ENCODE measurements around the gene PALD1.

The PALD1 gene

GRCh38 chr10:70536196-70536861, 57.8 kb downstream of the PALD1 start:
- no peak overlapping the region for H3K4me3 ChIP-seq (ENCODE audit: low read length)
- no peak for TF ChIP-seq CTCF (conservative IDR thresholded peaks at IDR 0.05; ENCODE audit: low read depth, low read length)
- DNase-seq (ENCODE audit: low read depth): no peak

DNA sequence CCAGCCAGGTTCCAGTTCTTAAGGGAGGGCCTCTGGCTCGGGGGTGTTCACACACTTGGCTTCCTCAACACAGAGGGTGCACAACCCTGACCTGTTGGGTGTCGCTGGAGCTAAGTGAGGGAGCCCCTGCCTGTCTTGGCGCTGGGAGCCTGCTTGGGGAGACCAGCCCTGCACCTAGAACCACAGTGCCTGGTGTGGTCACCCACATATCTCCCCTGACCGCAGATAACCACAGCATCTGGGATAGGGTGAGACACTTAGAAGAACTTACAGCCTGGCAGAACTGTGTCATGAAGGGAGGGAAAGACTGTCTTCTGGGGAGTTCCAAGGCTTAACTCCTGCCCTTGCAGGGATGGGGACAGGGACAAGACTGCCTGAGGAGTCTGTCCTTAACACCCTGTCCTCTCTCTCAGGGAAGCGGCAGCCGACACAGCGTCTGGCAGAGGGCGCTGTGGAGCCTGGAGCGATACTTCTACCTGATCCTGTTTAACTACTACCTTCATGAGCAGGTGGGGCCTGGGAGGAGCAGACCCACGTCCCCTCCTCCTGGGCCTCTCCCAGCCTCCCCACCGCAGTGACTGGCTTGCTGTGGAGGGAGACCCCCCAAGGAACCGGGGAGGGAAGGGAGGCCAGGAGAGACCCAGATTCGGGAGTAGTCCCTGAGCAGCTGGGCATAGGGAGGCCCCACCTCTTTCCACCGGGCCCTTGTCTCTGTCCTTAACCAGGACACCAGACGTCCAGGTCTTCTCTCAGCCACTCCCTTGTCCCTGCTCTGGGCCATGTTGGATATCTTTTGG, 59.0 kb downstream of the PALD1 start:
- no peak for DNase-seq (ENCODE audit: low read depth)
- H3K4me3 ChIP-seq (ENCODE audit: low read length): no peak overlapping the region
- peak; percentile 69 for TF ChIP-seq CTCF (conservative IDR thresholded peaks at IDR 0.05; ENCODE audit: low read depth, low read length)

DNA sequence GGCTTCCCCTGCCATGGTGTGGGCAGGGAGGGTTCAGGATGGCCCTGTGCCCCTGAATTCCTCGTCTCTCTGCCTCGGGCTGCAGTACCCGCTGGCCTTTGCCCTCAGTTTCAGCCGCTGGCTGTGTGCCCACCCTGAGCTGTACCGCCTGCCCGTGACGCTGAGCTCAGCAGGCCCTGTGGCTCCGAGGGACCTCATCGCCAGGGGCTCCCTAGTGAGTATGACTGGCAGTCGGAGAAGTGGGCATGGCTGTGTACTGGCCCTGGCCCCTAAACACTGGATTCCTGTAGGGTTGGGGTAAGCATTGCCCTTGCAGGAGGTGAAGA, 59.6 kb downstream of the PALD1 start:
- H3K4me3 ChIP-seq (ENCODE audit: low read length): no peak overlapping the region
- no peak for DNase-seq (ENCODE audit: low read depth)
- no peak for TF ChIP-seq CTCF (conservative IDR thresholded peaks at IDR 0.05; ENCODE audit: low read depth, low read length)

GRCh38 chr10:70538731-70539338, 60.3 kb downstream of the PALD1 start:
- no peak for DNase-seq (ENCODE audit: low read depth)
- no peak for TF ChIP-seq CTCF (conservative IDR thresholded peaks at IDR 0.05; ENCODE audit: low read depth, low read length)
- H3K4me3 ChIP-seq (ENCODE audit: low read length): no peak overlapping the region

DNA sequence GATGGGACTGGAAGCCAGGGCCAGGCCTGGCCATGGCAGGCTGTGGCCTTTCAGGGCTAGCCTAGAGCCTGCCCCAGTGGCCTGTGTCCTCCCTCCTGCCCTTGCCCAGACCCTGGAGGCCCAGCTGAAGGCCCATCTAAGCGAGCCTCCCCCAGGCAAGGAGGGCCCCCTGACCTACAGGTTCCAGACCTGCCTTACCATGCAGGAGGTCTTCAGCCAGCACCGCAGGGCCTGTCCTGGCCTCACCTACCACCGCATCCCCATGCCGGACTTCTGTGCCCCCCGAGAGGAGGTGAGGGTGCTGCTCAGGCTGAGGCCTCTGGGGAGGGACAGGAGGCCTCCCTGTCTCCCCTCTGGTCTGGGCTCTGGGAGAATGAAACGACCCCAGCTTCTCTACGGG, 60.9 kb downstream of the PALD1 start:
- no peak for DNase-seq (ENCODE audit: low read depth)
- no peak for TF ChIP-seq CTCF (conservative IDR thresholded peaks at IDR 0.05; ENCODE audit: low read depth, low read length)
- no peak overlapping the region for H3K4me3 ChIP-seq (ENCODE audit: low read length)

- DNase-seq (ENCODE audit: low read depth): no peak
- TF ChIP-seq CTCF (conservative IDR thresholded peaks at IDR 0.05; ENCODE audit: low read depth, low read length): peak; percentile 79
- no peak overlapping the region for H3K4me3 ChIP-seq (ENCODE audit: low read length)
These were observed 61.7 kb downstream of the PALD1 start for GRCh38 chr10:70540089-70540788.

Data from retinal pigment epithelial cell (primary cell).